H9 (cell line): Measurements from ENCODE around the gene PPP1R9A. TPM values are rescaled to one million over a fixed set of nuclear protein-coding genes. Genes with fewer than 3 reads are reported as not detected.
A peak's percentile ranks its signal among the peaks of the same experiment; 100 is the strongest.

Source experiments
- DNase-seq: peaks from one replicate; pipeline ENCODE4 v3.0.0-alpha.2; 2017
- H2AFZ ChIP-seq: one replicate; pipeline ENCODE4 v1.6.1; 2013; ENCODE audit warnings: mild to moderate bottlenecking, low read length, control low read depth, moderate library complexity
- H2AK5ac ChIP-seq: 2 replicates; pipeline ENCODE4 v1.6.1; 2013; ENCODE audit warnings: low read length, control low read depth, mixed read lengths; ENCODE audit not compliant: insufficient read length
- H2BK120ac ChIP-seq: one replicate; pipeline ENCODE4 v1.6.1; 2013; ENCODE audit warnings: low read depth, mild to moderate bottlenecking, low read length, control low read depth, inconsistent platforms; ENCODE audit not compliant: poor library complexity, severe bottlenecking
- H2BK12ac ChIP-seq: 2 replicates; pipeline ENCODE4 v1.6.1; 2013; ENCODE audit warnings: low read length, control low read depth, mixed read lengths, low read depth; ENCODE audit not compliant: insufficient read length
- H2BK15ac ChIP-seq: 2 replicates; pipeline ENCODE4 v1.6.1; 2013; ENCODE audit warnings: low read depth, low read length, control low read depth
- H2BK20ac ChIP-seq: one replicate; pipeline ENCODE4 v1.6.1; 2013; ENCODE audit warnings: low read depth, mild to moderate bottlenecking, low read length, control low read depth, inconsistent platforms; ENCODE audit not compliant: poor library complexity, severe bottlenecking
- H2BK5ac ChIP-seq: 2 replicates; pipeline ENCODE4 v1.6.1; 2013; ENCODE audit warnings: low read length, control low read depth, mixed read lengths; ENCODE audit not compliant: insufficient read length
- H3K14ac ChIP-seq: 2 replicates; pipeline ENCODE4 v1.6.1; 2013; ENCODE audit warnings: low read length, control low read depth; ENCODE audit not compliant: insufficient read depth
- H3K18ac ChIP-seq: 2 replicates; pipeline ENCODE4 v1.6.1; 2013; ENCODE audit warnings: low read depth, mild to moderate bottlenecking, mixed read lengths, low read length, control low read depth; ENCODE audit not compliant: insufficient read length
- H3K23ac ChIP-seq: 2 replicates; pipeline ENCODE4 v1.6.1; 2013; ENCODE audit warnings: low read length, control low read depth, mixed read lengths, low read depth; ENCODE audit not compliant: insufficient read length
- H3K23me2 ChIP-seq: 2 replicates; pipeline ENCODE4 v1.6.1; 2013; ENCODE audit warnings: low read depth, mild to moderate bottlenecking, mixed read lengths, low read length, control low read depth; ENCODE audit not compliant: insufficient read length, poor library complexity, severe bottlenecking
- H3K27ac ChIP-seq: 2 replicates; pipeline ENCODE4 v1.5.1; 2013; ENCODE audit warnings: low read length, control low read depth, mixed read lengths, low read depth; ENCODE audit not compliant: insufficient read length
- H3K27me3 ChIP-seq: 2 replicates; pipeline ENCODE4 v1.6.1; 2013; ENCODE audit warnings: low read length, control low read depth, inconsistent platforms; ENCODE audit not compliant: insufficient read depth
- H3K4ac ChIP-seq: 2 replicates; pipeline ENCODE4 v1.6.1; 2013; ENCODE audit warnings: low read depth, mild to moderate bottlenecking, control low read depth, inconsistent platforms, low read length, moderate library complexity
- H3K4me1 ChIP-seq: 2 replicates; pipeline ENCODE4 v1.6.1; 2013; ENCODE audit warnings: low read length, control low read depth, inconsistent platforms; ENCODE audit not compliant: insufficient read depth
- H3K4me2 ChIP-seq: 2 replicates; pipeline ENCODE4 v1.6.1; 2013; ENCODE audit warnings: low read length, control low read depth, mixed read lengths; ENCODE audit not compliant: insufficient read length, insufficient read depth
- H3K56ac ChIP-seq: 2 replicates; pipeline ENCODE4 v1.6.1; 2013; ENCODE audit warnings: low read depth, mild to moderate bottlenecking, mixed read lengths, low read length, control low read depth; ENCODE audit not compliant: insufficient read length
- H3K79me1 ChIP-seq: 2 replicates; pipeline ENCODE4 v1.6.1; 2013; ENCODE audit warnings: low read depth, mild to moderate bottlenecking, moderate library complexity, low read length, control low read depth, inconsistent platforms; ENCODE audit not compliant: insufficient read depth, poor library complexity, severe bottlenecking
- H3K79me2 ChIP-seq: 2 replicates; pipeline ENCODE4 v1.6.1; 2013; ENCODE audit warnings: low read length, control low read depth, inconsistent platforms; ENCODE audit not compliant: insufficient read depth
- H3K9ac ChIP-seq: 2 replicates; pipeline ENCODE4 v1.6.1; 2013; ENCODE audit warnings: low read length, control low read depth, mixed read lengths; ENCODE audit not compliant: insufficient read length; ENCODE audit errors: extremely low read depth
- H3K9me3 ChIP-seq: one replicate; pipeline ENCODE4 v1.6.1; 2013; ENCODE audit warnings: low read depth, low read length, inconsistent platforms; ENCODE audit not compliant: control insufficient read depth
- H3T11ph ChIP-seq: one replicate; pipeline ENCODE4 v1.6.1; 2013; ENCODE audit warnings: mild to moderate bottlenecking, low read length, control low read depth, inconsistent platforms
- H4K20me1 ChIP-seq: one replicate; pipeline ENCODE4 v1.6.1; 2013; ENCODE audit not compliant: control insufficient read depth, insufficient read length, insufficient read depth
- H4K5ac ChIP-seq: 2 replicates; pipeline ENCODE4 v1.6.1; 2013; ENCODE audit warnings: low read depth, mild to moderate bottlenecking, mixed read lengths, low read length, control low read depth; ENCODE audit not compliant: insufficient read length
- H4K8ac ChIP-seq: replicated peaks from 2 replicates; pipeline ENCODE4 v1.6.1; 2013; ENCODE audit warnings: low read length, control low read depth, mixed read lengths, low read depth; ENCODE audit not compliant: insufficient read length
- H4K91ac ChIP-seq: 2 replicates; pipeline ENCODE4 v1.6.1; 2013; ENCODE audit warnings: low read depth, mild to moderate bottlenecking, moderate library complexity, mixed read lengths, low read length, control low read depth; ENCODE audit not compliant: insufficient read length
- H3K27ac Mint-ChIP-seq, 3 experiments: 2 replicates in 2 of 3; 3 replicates in 1 of 3; pipeline ENCODE4 v1.8.0; 2020 to 2021; ENCODE audit warnings: mixed read lengths in 3 of 3, mild to moderate bottlenecking in 1 of 3, moderate library complexity in 1 of 3
- H3K27me3 Mint-ChIP-seq: 2 replicates; pipeline ENCODE4 v1.8.0; 2021; ENCODE audit warnings: low read depth, mild to moderate bottlenecking, moderate library complexity, mixed read lengths
- H3K36me3 Mint-ChIP-seq, 3 experiments: 2 replicates in 2 of 3; 3 replicates in 1 of 3; pipeline ENCODE4 v1.8.0; 2020 to 2021; ENCODE audit warnings: low read depth in 3 of 3, mixed read lengths in 3 of 3; ENCODE audit not compliant: insufficient read depth in 1 of 3
- H3K4me1 Mint-ChIP-seq, 2 experiments: 2 replicates each; pipeline ENCODE4 v1.8.0; 2020; ENCODE audit warnings: mixed read lengths in 2 of 2
- H3K4me3 Mint-ChIP-seq, 2 experiments: 2 replicates in 1 of 2; 3 replicates in 1 of 2; pipeline ENCODE4 v1.8.0; 2020 to 2021; ENCODE audit warnings: mild to moderate bottlenecking in 2 of 2, mixed read lengths in 2 of 2, moderate library complexity in 1 of 2
- H3K9me3 Mint-ChIP-seq, 2 experiments: 2 replicates in 1 of 2; 3 replicates in 1 of 2; pipeline ENCODE4 v1.8.0; 2020; ENCODE audit warnings: mild to moderate bottlenecking in 2 of 2, mixed read lengths in 2 of 2, moderate library complexity in 1 of 2
- CTCF ChIP-seq: fragments of 200-600 bp; sonication (generic); conservative IDR thresholded peaks from 3 replicates; pipeline ENCODE4 v1.8.0; 2021; ENCODE audit warnings: antibody characterized with exemption, mild to moderate bottlenecking
- WGBS: extraction: QIAGEN DNeasy Blood & Tissue Kit; methylation state at CpG from one replicate; pipeline ENCODE4 v1.1.7; 2013; ENCODE audit warnings: missing lambda C conversion rate, low lambda C conversion rate, mixed read lengths; ENCODE audit not compliant: insufficient read length; ENCODE audit errors: extremely low coverage; 5-methylcytosine and 5-hydroxymethylcytosine counted together
- total RNA-seq: library from RNA; stranded (reverse); gene quantifications from 2 replicates; pipeline ENCODE4 v1.2.1, GENCODE V29; 2021

The PPP1R9A gene
- total RNA-seq, 1 experiment from 2014 or later: 17.0 TPM

- Histone ChIP-seq H3K23me2 (no peaks in the 10 kb centered on the region), H2BK20ac (no peak overlapping the region), H2AK5ac (no peak overlapping the region), H2BK120ac (no peak overlapping the region), H3K27ac (no peak overlapping the region), H3K27me3 (no peaks in the 10 kb centered on the region), H3K9me3 (no peaks in the 10 kb centered on the region), H4K8ac (no peak overlapping the region), H4K91ac (no peak overlapping the region), H3K4ac (no peak overlapping the region), H2BK5ac (no peak overlapping the region), H2BK15ac (no peak overlapping the region), H2BK12ac (no peak overlapping the region), H3K14ac (no peak overlapping the region), H3K23ac (no peak overlapping the region), H3K4me1 (peaks cover 9% of the 10 kb centered on the region), H3K79me2 (no peaks in the 10 kb centered on the region), H3K4me2 (peak overlapping the region; percentile 3), H4K5ac (no peak overlapping the region), H3K56ac (no peak overlapping the region), H4K20me1 (no peaks in the 10 kb centered on the region), H3K18ac (no peak overlapping the region), H3T11ph (no peak overlapping the region), H3K79me1 (no peaks in the 10 kb centered on the region), H3K9ac (no peak overlapping the region), H2AFZ (no peak overlapping the region)
- Mint-ChIP-seq H3K27me3 (no peaks in the 10 kb centered on the region), H3K4me3 (0 out of 5 replicates have a peak overlapping the region, but pooled peaks of 1 of the 2 experiments have one; percentile 2), H3K36me3 (peaks cover 0 to 1% (median 0%) of the 10 kb centered on the region in 3 experiments; a peak in 2 of 7 replicates), H3K4me1 (peaks cover 16 to 18% of the 10 kb centered on the region in 2 experiments), H3K9me3 (no peaks in the 10 kb centered on the region), H3K27ac (peak overlapping the region in 1 of 3 experiments; percentile 19; a peak in 1 of 7 replicates)
- DNase-seq: peak; percentile 53
- peak; percentile 50 for TF ChIP-seq CTCF
- no CpG with 5 or more reads among the region's 4 CpGs for WGBS
These were observed 435.4 kb downstream of the PPP1R9A start for GRCh38 chr7:95342642-95343307.
